Stomach (tissue), 9 donors: ENCODE data around the gene TMEM44. TPM values are rescaled to one million over a fixed set of nuclear protein-coding genes. Genes with fewer than 3 reads are reported as not detected.

Experiments used
- DNase-seq, 2 donors: peaks; one replicate each; pipeline versions ENCODE4 v3.0.0 to v3.0.0-alpha.2; 2013 to 2019
- H3K27ac ChIP-seq, 5 donors: fragments of 200-600 bp in 4 of 5; sonication (generic) in 4 of 5; one replicate each; pipeline ENCODE4 v1.5.1; 2013 to 2019; ENCODE audit warnings: mild to moderate bottlenecking in 1 of 5, moderate library complexity in 1 of 5
- H3K27me3 ChIP-seq, 3 donors: fragments of 200-600 bp; sonication (generic); one replicate each; pipeline ENCODE4 v1.5.1; 2017 to 2019; ENCODE audit warnings: mixed run types in 1 of 3
- H3K36me3 ChIP-seq, 4 donors: fragments of 200-600 bp; sonication (generic); 1 replicate in 3 of 4; 2 replicates in 1 of 4; pipeline ENCODE4 v1.5.1; 2016 to 2019
- H3K4me1 ChIP-seq, 4 donors: fragments of 200-600 bp; sonication (generic); one replicate each; pipeline ENCODE4 v1.5.1; 2016 to 2019
- H3K4me3 ChIP-seq, 4 donors: fragments of 200-600 bp; sonication (generic) in 3 of 4; one replicate each; pipeline ENCODE4 v1.5.1; 2016 to 2019; ENCODE audit warnings: mild to moderate bottlenecking in 1 of 4
- H3K9me3 ChIP-seq, 4 donors: fragments of 200-600 bp; sonication (generic); one replicate each; pipeline ENCODE4 v1.5.1; 2016 to 2019
- CTCF ChIP-seq, 7 experiments: fragments of 450-650 bp in 4 of 7; fragments of 200-600 bp in 3 of 7; sonication (generic) in 3 of 7; IDR thresholded peaks; one replicate each; pipeline ENCODE4 v1.5.1; 2016 to 2019; ENCODE audit warnings: antibody characterized with exemption in 7 of 7, control low read depth in 2 of 7, mild to moderate bottlenecking in 1 of 7
- EP300 ChIP-seq: sonication (generic); formaldehyde crosslinking; IDR thresholded peaks from one replicate; pipeline ENCODE4 v1.6.1; 2017; ENCODE audit warnings: antibody characterized with exemption
- POLR2A ChIP-seq, 4 donors: fragments of 450-650 bp; IDR thresholded peaks; one replicate each; pipeline ENCODE4 v1.6.1; 2016; ENCODE audit warnings: antibody characterized with exemption in 4 of 4, control low read depth in 2 of 4, mild to moderate bottlenecking in 1 of 4, moderate library complexity in 1 of 4
- POLR2AphosphoS5 ChIP-seq, 3 donors: sonication (generic); formaldehyde crosslinking; IDR thresholded peaks; one replicate each; pipeline ENCODE4 v1.6.1; 2016; ENCODE audit warnings: antibody characterized with exemption in 3 of 3
- WGBS, 5 donors: extraction: QIAGEN DNeasy Blood & Tissue Kit in 3 of 5; methylation state at CpG; one replicate each; pipeline versions ENCODE4 v1.1.5 to v1.1.7; 2013 to 2018; 5-methylcytosine and 5-hydroxymethylcytosine counted together
- intact Hi-C: fragments of 100-400 bp; cut with DNase I; formaldehyde crosslinking; loops from one replicate; pipeline ENCODE4 v1.15.1; 2023; ENCODE audit warnings: low total_unique reads
- polyA plus RNA-seq, 3 donors: library from polyadenylated mRNA; stranded (reverse); fragments of 200-250 nt; gene quantifications; one replicate each; pipeline ENCODE4 v1.2.3, GENCODE V29; 2013
- total RNA-seq, 5 donors: library from RNA; depleted of rRNA; stranded (reverse); fragments of >200 nt; gene quantifications; one replicate each; pipeline versions ENCODE4 v1.1.0 to v1.2.3, GENCODE V29; 2014 to 2016
- donor health status: healthy with polysubstance abuse.
- donor health status: Bipolar disorder and iron deficiency.
- donor health status: healthy.

The TMEM44 gene
- total and polyA plus RNA-seq, 8 donors = 4.4 to 352 (median 9.4) TPM; not detected in 1

GRCh38 chr3:194622621-194623340 is 10.4 kb downstream of the TMEM44 start:
- no peaks in the 10 kb centered on the region for H3K27me3 ChIP-seq
- peaks cover 0 to 5% (median 0%) of the 10 kb centered on the region in 4 donors for H3K4me1 ChIP-seq
- H3K36me3 ChIP-seq = peaks cover 4 to 35% (median 31%) of the 10 kb centered on the region in 4 donors
- intact Hi-C loops = no loop called here
- no peak overlapping the region for H3K4me3 ChIP-seq
- H3K27ac ChIP-seq = no peak overlapping the region
- 89 to 93% (median 92%) methylated on average over 21 to 26 of the region's 26 CpGs for WGBS, 5 donors
- H3K9me3 ChIP-seq = no peaks in the 10 kb centered on the region
- DNase-seq = no peak
- TF ChIP-seq EP300 = no peak
- no peak for TF ChIP-seq CTCF (IDR thresholded peaks at IDR 0.05)
- TF ChIP-seq POLR2AphosphoS5 (IDR thresholded peaks at IDR 0.05) = no peak
- TF ChIP-seq POLR2A (IDR thresholded peaks at IDR 0.05) = no peak

- H3K4me1 ChIP-seq = peaks cover 0 to 5% (median 0%) of the 10 kb centered on the region in 4 donors
- 87 to 92% (median 91%) methylated on average over 14 of the region's 14 CpGs for WGBS, 5 donors
- H3K4me3 ChIP-seq = no peak overlapping the region
- no peak for TF ChIP-seq POLR2A (IDR thresholded peaks at IDR 0.05)
- no peak for TF ChIP-seq POLR2AphosphoS5 (IDR thresholded peaks at IDR 0.05)
- no peak for TF ChIP-seq EP300
- no peak for TF ChIP-seq CTCF (IDR thresholded peaks at IDR 0.05)
- no peak overlapping the region for H3K27ac ChIP-seq
- H3K9me3 ChIP-seq = no peaks in the 10 kb centered on the region
- no peaks in the 10 kb centered on the region for H3K27me3 ChIP-seq
- DNase-seq = no peak
- intact Hi-C loops = no loop called here
- peaks cover 4 to 35% (median 24%) of the 10 kb centered on the region in 4 donors for H3K36me3 ChIP-seq
Measured at GRCh38 chr3:194621947-194622346, 11.3 kb downstream of the TMEM44 start.

- Histone ChIP-seq H3K36me3 (peaks cover 0 to 32% (median 24%) of the 10 kb centered on the region in 4 donors), H3K27me3 (no peaks in the 10 kb centered on the region), H3K4me1 (peaks cover 0 to 5% (median 0%) of the 10 kb centered on the region in 4 donors), H3K9me3 (no peaks in the 10 kb centered on the region), H3K27ac (no peak overlapping the region), H3K4me3 (no peak overlapping the region)
- WGBS, 5 donors = 89 to 95% (median 95%) methylated on average over 7 of the region's 7 CpGs
- DNase-seq = no peak
- TF ChIP-seq EP300 (no peak), POLR2AphosphoS5 (IDR thresholded peaks at IDR 0.05) (no peak), POLR2A (IDR thresholded peaks at IDR 0.05) (no peak), CTCF (IDR thresholded peaks at IDR 0.05) (no peak)
- intact Hi-C loops = no loop called here
Measured at GRCh38 chr3:194620196-194620595, 13.0 kb downstream of the TMEM44 start.

- intact Hi-C loops = no loop called here
- 84 to 95% (median 92%) methylated on average over 9 of the region's 9 CpGs for WGBS, 5 donors
- H3K9me3 ChIP-seq = no peaks in the 10 kb centered on the region
- TF ChIP-seq EP300 = no peak
- TF ChIP-seq CTCF (IDR thresholded peaks at IDR 0.05) = no peak
- no peak for TF ChIP-seq POLR2A (IDR thresholded peaks at IDR 0.05)
- no peak for TF ChIP-seq POLR2AphosphoS5 (IDR thresholded peaks at IDR 0.05)
- no peak for DNase-seq
- H3K4me3 ChIP-seq = no peak overlapping the region
- no peak overlapping the region for H3K27ac ChIP-seq
- H3K36me3 ChIP-seq = peaks cover 0 to 33% (median 24%) of the 10 kb centered on the region in 4 donors
- H3K4me1 ChIP-seq = peaks cover 0 to 5% (median 0%) of the 10 kb centered on the region in 4 donors
- H3K27me3 ChIP-seq = no peaks in the 10 kb centered on the region
Measured at GRCh38 chr3:194619741-194620140, 13.5 kb downstream of the TMEM44 start.
